Astrocyte (in vitro differentiated cells and primary cell): Measurements from ENCODE around the gene LRRC57. TPM values are rescaled to one million over a fixed set of nuclear protein-coding genes. Genes with fewer than 3 reads are reported as not detected.

Experiments used
- DNase-seq: peaks from one replicate; pipeline ENCODE4 v3.0.0-alpha.2; 2010; ENCODE audit warnings: low read depth
- FAIRE-seq: peaks from 2 replicates; lab custom pipeline; 2011; peaks lifted over from hg19 to GRCh38; lab: Jason Lieb, UNC
- H2AFZ ChIP-seq: 2 replicates; pipeline ENCODE4 v1.6.0; 2012; ENCODE audit warnings: low read depth, low read length, inconsistent platforms
- H3K27ac ChIP-seq: 2 replicates; pipeline ENCODE4 v1.5.1; 2011; ENCODE audit warnings: low read depth, low read length, inconsistent platforms
- H3K27me3 ChIP-seq: 2 replicates; pipeline ENCODE4 v1.6.0; 2011; ENCODE audit warnings: low read length, inconsistent platforms; ENCODE audit not compliant: insufficient read depth
- H3K36me3 ChIP-seq: 2 replicates; pipeline ENCODE4 v1.5.1; 2011; ENCODE audit warnings: low read length, inconsistent platforms; ENCODE audit not compliant: insufficient read depth
- H3K4me1 ChIP-seq: 2 replicates; pipeline ENCODE4 v1.5.1; 2011; ENCODE audit warnings: low read length, inconsistent platforms; ENCODE audit not compliant: insufficient read depth
- H3K4me2 ChIP-seq: 2 replicates; pipeline ENCODE4 v1.6.0; 2012; ENCODE audit warnings: low read length, inconsistent platforms
- H3K4me3 ChIP-seq: 2 replicates; pipeline ENCODE4 v1.5.1; 2011; ENCODE audit warnings: low read depth, mild to moderate bottlenecking, low read length, inconsistent platforms; ENCODE audit not compliant: insufficient read depth
- H3K79me2 ChIP-seq: 2 replicates; pipeline ENCODE4 v1.6.0; 2012; ENCODE audit warnings: mild to moderate bottlenecking, low read length, inconsistent platforms; ENCODE audit not compliant: insufficient read depth
- H3K9ac ChIP-seq: 2 replicates; pipeline ENCODE4 v1.6.0; 2012; ENCODE audit warnings: mild to moderate bottlenecking, low read length, inconsistent platforms
- H3K9me3 ChIP-seq: 2 replicates; pipeline ENCODE4 v1.5.1; 2012; ENCODE audit warnings: low read depth, mild to moderate bottlenecking, low read length, inconsistent platforms; ENCODE audit not compliant: insufficient read depth
- H4K20me1 ChIP-seq: 2 replicates; pipeline ENCODE4 v1.6.0; 2012; ENCODE audit warnings: low read length, inconsistent platforms; ENCODE audit not compliant: insufficient read depth
- H3K27ac Mint-ChIP-seq: one replicate; pipeline ENCODE4 v1.8.0; 2021; ENCODE audit warnings: mild to moderate bottlenecking, mixed read lengths; ENCODE audit not compliant: unreplicated experiment
- H3K27me3 Mint-ChIP-seq: one replicate; pipeline ENCODE4 v1.8.0; 2021; ENCODE audit warnings: low read depth, mixed read lengths; ENCODE audit not compliant: unreplicated experiment
- H3K36me3 Mint-ChIP-seq: one replicate; pipeline ENCODE4 v1.8.0; 2021; ENCODE audit warnings: low read depth, mixed read lengths; ENCODE audit not compliant: unreplicated experiment
- H3K4me1 Mint-ChIP-seq: one replicate; pipeline ENCODE4 v1.8.0; 2021; ENCODE audit warnings: low read depth, mixed read lengths; ENCODE audit not compliant: unreplicated experiment
- H3K4me3 Mint-ChIP-seq: one replicate; pipeline ENCODE4 v1.8.0; 2021; ENCODE audit warnings: mild to moderate bottlenecking, moderate library complexity, mixed read lengths; ENCODE audit not compliant: unreplicated experiment
- H3K9me3 Mint-ChIP-seq: one replicate; pipeline ENCODE4 v1.8.0; 2021; ENCODE audit warnings: mild to moderate bottlenecking, mixed read lengths; ENCODE audit not compliant: unreplicated experiment
- EZH2 ChIP-seq: IDR thresholded peaks from 2 replicates; pipeline ENCODE4 v1.6.1; 2012; ENCODE audit warnings: mild to moderate bottlenecking, low read length, inconsistent platforms; ENCODE audit not compliant: insufficient read depth
- total RNA-seq: library from RNA; stranded (reverse); gene quantifications from 2 replicates; pipeline ENCODE4 v1.2.1, GENCODE V29; 2021
- TF ChIP-seq, protein P1 (sequence below): IDR thresholded peaks from 2 replicates; pipeline ENCODE4 v1.5.1; 2011; ENCODE audit warnings: low read depth, mild to moderate bottlenecking, inconsistent platforms, low read length, moderate library complexity; ENCODE audit not compliant: insufficient read depth

LRRC57 gene
- total RNA-seq, 1 donor from 2014 or later = 27.6 TPM

DNA sequence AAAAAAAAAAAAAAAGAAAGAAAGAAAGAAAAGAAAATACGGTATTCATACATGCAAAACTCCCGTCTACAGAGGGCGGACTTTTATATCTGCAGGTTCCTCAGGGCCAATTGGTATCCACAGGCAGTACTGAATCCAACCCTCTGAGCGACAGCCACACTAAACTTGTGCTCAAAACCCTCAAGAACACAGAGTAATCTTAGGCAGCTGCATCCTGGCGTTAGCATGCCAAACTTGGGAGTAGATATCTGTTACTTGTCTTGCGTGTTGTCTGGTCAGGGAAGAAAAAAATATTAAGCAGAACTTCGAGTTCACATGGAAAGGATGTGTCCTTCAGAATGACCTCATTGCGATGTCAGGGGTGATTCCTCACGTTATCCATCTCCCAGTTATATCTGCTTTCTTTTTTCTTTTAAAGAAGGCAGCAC lies 40.3 kb downstream of the LRRC57 start:
- H4K20me1 ChIP-seq = peaks cover 44% of the 10 kb centered on the region
- no peaks in the 10 kb centered on the region for H3K9me3 Mint-ChIP-seq
- no peaks in the 10 kb centered on the region for H3K27me3 ChIP-seq
- no peaks in the 10 kb centered on the region for H3K9me3 ChIP-seq
- no peak overlapping the region for H3K27ac Mint-ChIP-seq
- peaks cover 29% of the 10 kb centered on the region for H3K4me1 Mint-ChIP-seq
- H3K36me3 ChIP-seq = peaks cover 2% of the 10 kb centered on the region
- no peak overlapping the region for H3K4me2 ChIP-seq
- H3K27me3 Mint-ChIP-seq = no peaks in the 10 kb centered on the region
- H3K4me3 Mint-ChIP-seq = no peak overlapping the region
- H3K4me1 ChIP-seq = peaks cover 9% of the 10 kb centered on the region
- H3K4me3 ChIP-seq = no peak overlapping the region
- TF ChIP-seq, protein P1, sequence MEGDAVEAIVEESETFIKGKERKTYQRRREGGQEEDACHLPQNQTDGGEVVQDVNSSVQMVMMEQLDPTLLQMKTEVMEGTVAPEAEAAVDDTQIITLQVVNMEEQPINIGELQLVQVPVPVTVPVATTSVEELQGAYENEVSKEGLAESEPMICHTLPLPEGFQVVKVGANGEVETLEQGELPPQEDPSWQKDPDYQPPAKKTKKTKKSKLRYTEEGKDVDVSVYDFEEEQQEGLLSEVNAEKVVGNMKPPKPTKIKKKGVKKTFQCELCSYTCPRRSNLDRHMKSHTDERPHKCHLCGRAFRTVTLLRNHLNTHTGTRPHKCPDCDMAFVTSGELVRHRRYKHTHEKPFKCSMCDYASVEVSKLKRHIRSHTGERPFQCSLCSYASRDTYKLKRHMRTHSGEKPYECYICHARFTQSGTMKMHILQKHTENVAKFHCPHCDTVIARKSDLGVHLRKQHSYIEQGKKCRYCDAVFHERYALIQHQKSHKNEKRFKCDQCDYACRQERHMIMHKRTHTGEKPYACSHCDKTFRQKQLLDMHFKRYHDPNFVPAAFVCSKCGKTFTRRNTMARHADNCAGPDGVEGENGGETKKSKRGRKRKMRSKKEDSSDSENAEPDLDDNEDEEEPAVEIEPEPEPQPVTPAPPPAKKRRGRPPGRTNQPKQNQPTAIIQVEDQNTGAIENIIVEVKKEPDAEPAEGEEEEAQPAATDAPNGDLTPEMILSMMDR = no peak
- H3K9ac ChIP-seq = no peak overlapping the region
- H3K27ac ChIP-seq = no peak overlapping the region
- no peak for FAIRE-seq
- DNase-seq = no peak
- peaks cover 54% of the 10 kb centered on the region for H3K79me2 ChIP-seq
- peaks cover 3% of the 10 kb centered on the region for H3K36me3 Mint-ChIP-seq
- H2AFZ ChIP-seq = no peak overlapping the region

DNA sequence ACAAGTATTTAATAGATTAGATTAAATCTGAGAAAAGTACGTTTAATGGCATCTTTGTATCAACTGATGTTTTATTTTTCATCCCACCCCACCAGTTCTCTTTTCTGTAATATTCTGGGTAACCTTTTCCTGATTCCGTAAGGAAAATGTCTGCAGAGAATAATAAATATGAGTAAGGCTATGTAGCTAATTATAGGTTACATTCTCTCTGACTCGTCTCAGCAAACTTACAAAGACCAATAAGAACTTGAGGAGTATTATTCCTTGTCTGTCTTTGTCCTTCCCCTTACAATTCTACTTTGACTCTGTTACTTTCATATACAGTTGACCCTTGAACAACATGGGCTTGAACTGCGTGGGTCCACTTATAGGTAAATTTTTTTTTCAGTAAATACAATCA lies 41.1 kb downstream of the LRRC57 start:
- Mint-ChIP-seq H3K36me3 (peaks cover 3% of the 10 kb centered on the region), H3K9me3 (no peaks in the 10 kb centered on the region), H3K27ac (no peak overlapping the region), H3K4me1 (peaks cover 29% of the 10 kb centered on the region), H3K27me3 (no peaks in the 10 kb centered on the region), H3K4me3 (no peak overlapping the region)
- Histone ChIP-seq H3K9me3 (no peaks in the 10 kb centered on the region), H4K20me1 (peaks cover 50% of the 10 kb centered on the region), H3K9ac (no peak overlapping the region), H2AFZ (no peak overlapping the region), H3K36me3 (peaks cover 2% of the 10 kb centered on the region), H3K4me2 (no peak overlapping the region), H3K27me3 (no peaks in the 10 kb centered on the region), H3K4me1 (peaks cover 9% of the 10 kb centered on the region), H3K27ac (no peak overlapping the region), H3K4me3 (no peak overlapping the region), H3K79me2 (peaks cover 60% of the 10 kb centered on the region)
- no peak for TF ChIP-seq EZH2
- TF ChIP-seq, protein P1 = no peak
- FAIRE-seq (no peak), DNase-seq (no peak)

DNA sequence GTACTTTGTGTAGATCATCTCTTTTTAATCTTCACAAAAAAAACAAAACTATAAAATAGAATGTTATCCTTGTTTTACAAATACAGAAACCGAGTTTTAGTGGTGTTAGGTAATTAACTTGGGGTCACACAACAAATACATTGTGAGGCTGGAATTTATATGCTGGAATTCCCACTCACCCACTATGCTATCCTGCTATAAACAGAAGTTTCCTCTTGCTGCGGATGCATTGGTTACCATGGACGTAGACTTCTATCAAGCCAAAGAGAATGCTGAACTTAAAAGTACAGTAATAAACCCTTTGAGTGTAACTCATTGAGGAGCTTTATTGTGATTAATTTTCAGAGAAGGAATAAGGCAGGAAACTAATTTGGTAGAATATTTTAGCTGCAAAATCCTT lies 44.0 kb downstream of the LRRC57 start:
- Histone ChIP-seq H3K36me3 (peaks cover 3% of the 10 kb centered on the region), H3K4me2 (no peak overlapping the region), H3K27me3 (no peaks in the 10 kb centered on the region), H3K27ac (no peak overlapping the region), H3K4me1 (no peaks in the 10 kb centered on the region), H3K4me3 (no peak overlapping the region), H4K20me1 (peaks cover 61% of the 10 kb centered on the region), H3K9me3 (no peaks in the 10 kb centered on the region), H2AFZ (no peak overlapping the region), H3K79me2 (peaks cover 80% of the 10 kb centered on the region), H3K9ac (no peak overlapping the region)
- DNase-seq = no peak
- H3K4me1 Mint-ChIP-seq = peaks cover 22% of the 10 kb centered on the region
- H3K4me3 Mint-ChIP-seq = no peak overlapping the region
- TF ChIP-seq, protein P1 = no peak
- no peak for TF ChIP-seq EZH2
- H3K27ac Mint-ChIP-seq = no peak overlapping the region
- peaks cover 7% of the 10 kb centered on the region for H3K36me3 Mint-ChIP-seq
- no peak for FAIRE-seq
- no peaks in the 10 kb centered on the region for H3K27me3 Mint-ChIP-seq
- no peaks in the 10 kb centered on the region for H3K9me3 Mint-ChIP-seq
